Measurements from ENCODE around the gene MN1.

DNA sequence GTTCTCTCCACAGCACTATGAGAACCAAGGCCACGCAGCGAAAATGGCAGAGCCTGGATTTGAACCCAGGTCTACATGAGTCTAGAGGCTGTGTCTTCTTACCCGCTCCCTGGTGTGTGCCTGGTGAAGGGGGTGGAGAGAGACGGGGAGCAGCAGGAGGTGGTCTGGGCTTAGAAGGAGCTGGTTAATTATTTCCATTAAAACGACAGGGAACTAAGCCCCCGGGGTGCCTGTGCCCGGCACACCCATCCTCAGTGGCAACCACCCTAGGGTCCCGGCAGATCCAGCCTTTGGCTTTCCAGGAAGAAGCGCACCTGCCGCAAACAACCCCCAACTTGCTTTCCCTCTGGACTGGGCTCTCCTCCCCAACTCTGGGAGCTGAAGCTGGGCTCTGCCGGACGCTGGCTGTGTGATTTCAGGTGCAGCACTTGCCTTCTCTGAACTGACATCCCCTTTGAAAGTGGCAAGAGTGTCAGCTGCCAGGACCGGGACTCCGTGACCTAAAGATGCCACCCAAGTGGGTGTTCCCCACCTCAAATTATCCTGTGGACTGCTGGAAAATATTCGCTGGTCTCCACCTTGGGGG, 35.8 kb downstream of the MN1 start:
- TF ChIP-seq CTCF (IDR thresholded peaks at IDR 0.05) (no peak), POLR2A (IDR thresholded peaks at IDR 0.05) (no peak), POLR2AphosphoS5 (IDR thresholded peaks at IDR 0.05; ENCODE audit: insufficient read depth in 1 of 2, low read depth in 1 of 2) (no peak)

All from vagina (tissue), 2 donors.